NT2/D1 (cell line): ENCODE data around the gene ZNFX1.
"Not testable (repeated sequence)": the region's sequence is repeated elsewhere in the genome, so short reads cannot be mapped to it uniquely, and the experiment has no call there.

Source experiments
- YY1 ChIP-seq: IDR thresholded peaks from 2 replicates; pipeline ENCODE4 v1.6.1; 2011; ENCODE audit not compliant: insufficient read length, insufficient read depth
- ZNF274 ChIP-seq: IDR thresholded peaks from 2 replicates; pipeline ENCODE4 v1.6.1; 2011; ENCODE audit warnings: mild to moderate bottlenecking, low read depth, low read length

DNA sequence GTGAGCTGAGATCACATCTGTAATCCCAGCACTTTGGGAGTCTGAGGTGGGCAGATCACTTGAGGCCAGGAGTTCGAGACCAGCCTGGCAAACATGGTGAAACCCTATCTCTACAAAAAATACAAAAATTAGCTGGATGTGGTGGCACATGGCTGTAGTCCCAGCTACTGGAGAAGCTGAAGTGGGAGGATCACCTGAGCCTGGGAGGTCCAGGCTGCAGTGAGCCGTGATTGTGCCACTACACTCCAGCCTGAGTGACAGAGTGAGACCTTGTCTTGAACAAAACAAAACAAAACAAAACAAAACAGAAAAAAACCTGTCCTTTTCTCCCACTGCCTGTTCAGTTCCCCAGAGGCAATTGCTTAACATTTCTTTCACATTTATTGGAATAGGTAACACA lies 36.2 kb upstream of the ZNFX1 start:
- not testable (repeated sequence) for TF ChIP-seq ZNF274, YY1
